Astrocyte of the cerebellum (primary cell): ENCODE results near the gene CD300LG.
"Not testable (repeated sequence)": the region's sequence is repeated elsewhere in the genome, so short reads cannot be mapped to it uniquely, and the experiment has no call there.

Experiments used
- DNase-seq: peaks from one replicate; pipeline ENCODE4 v3.0.0-alpha.2; 2011; ENCODE audit warnings: low read depth
- H3K4me3 ChIP-seq: 2 replicates; pipeline ENCODE4 v1.5.1; 2011; ENCODE audit warnings: mild to moderate bottlenecking, low read depth, low read length, moderate library complexity
- in situ Hi-C: cut with HindIII; loops from 2 replicates; pipeline ENCODE4 v1.10.0; 2017; ENCODE audit warnings: low sequenced_read_pairs
- TF ChIP-seq, protein P1 (sequence below): IDR thresholded peaks from 2 replicates; pipeline ENCODE4 v1.5.1; 2012; ENCODE audit warnings: low read length, low read depth, moderate library complexity, mild to moderate bottlenecking; ENCODE audit errors: missing control alignments

CD300LG gene

DNA sequence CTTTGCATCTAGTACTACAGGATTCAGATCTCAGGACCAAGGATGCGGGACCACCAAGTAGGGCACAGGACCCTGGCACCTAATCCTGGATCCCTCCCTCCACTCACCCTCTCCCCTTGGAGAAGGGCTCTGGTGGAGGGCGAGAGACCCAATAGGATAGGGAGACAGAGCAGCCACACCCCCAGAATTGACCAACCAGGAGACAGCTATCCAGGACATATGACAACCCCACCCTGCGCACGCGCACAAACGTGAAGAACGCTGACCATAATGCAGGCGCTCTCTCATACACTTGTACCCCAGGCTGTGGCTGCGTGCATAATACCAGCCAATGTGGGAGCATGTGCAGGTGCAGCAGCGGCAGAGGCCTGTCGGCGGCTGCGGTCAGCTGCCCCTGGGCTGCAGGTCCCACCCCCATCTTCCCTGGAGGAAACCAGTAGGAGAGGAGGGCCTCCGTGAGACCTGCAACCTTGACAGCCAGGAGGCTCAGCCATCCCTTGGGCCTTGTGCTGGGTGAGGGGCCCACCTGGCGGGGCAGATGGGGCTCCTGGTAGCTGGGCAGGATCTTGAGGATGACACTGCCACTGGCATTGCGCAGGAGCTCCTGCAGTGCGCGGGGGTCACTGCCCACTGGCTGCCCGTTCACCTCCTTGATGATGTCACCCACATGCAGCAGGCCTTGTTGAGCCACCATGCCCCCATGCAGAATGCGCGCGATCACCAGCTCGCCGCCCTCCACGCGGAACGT is 35.0 kb downstream of the CD300LG start:
- TF ChIP-seq, protein P1, sequence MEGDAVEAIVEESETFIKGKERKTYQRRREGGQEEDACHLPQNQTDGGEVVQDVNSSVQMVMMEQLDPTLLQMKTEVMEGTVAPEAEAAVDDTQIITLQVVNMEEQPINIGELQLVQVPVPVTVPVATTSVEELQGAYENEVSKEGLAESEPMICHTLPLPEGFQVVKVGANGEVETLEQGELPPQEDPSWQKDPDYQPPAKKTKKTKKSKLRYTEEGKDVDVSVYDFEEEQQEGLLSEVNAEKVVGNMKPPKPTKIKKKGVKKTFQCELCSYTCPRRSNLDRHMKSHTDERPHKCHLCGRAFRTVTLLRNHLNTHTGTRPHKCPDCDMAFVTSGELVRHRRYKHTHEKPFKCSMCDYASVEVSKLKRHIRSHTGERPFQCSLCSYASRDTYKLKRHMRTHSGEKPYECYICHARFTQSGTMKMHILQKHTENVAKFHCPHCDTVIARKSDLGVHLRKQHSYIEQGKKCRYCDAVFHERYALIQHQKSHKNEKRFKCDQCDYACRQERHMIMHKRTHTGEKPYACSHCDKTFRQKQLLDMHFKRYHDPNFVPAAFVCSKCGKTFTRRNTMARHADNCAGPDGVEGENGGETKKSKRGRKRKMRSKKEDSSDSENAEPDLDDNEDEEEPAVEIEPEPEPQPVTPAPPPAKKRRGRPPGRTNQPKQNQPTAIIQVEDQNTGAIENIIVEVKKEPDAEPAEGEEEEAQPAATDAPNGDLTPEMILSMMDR: no peak
- in situ Hi-C loops: no loop called here
- no peak overlapping the region for H3K4me3 ChIP-seq
- DNase-seq: no peak

DNA sequence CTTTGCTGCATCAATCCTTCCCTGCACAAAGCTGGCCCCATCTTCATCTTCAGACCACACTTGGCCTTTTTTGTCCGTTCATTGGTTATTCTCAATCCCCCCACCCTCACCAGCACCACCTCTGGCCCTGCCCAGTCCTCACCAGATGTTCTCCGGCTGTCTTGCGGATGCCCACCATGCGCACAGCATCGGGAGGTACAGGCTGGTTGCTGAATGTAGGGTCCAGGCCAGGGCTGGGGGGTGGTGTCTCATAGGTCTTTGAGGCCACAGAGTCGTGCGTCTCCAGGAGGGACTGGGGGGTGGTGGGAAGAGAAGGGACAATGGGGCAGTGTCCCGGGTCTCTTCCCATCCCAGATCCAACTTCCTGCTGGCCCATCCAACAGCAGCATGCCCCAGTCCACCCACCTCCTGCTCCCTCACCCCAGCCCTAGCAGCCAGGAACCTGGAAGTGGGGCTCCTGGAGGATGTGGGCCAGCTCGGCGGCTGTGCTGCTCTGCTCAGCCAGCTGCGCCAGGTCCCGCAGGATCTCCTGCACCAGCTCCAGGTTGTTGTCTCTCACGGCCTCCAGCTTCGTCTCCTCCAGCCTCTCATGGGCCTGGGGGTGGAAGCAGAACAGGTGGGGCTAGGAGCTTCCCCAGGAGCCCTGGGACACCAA is 35.9 kb downstream of the CD300LG start:
- in situ Hi-C loops: no loop called here
- no peak overlapping the region for H3K4me3 ChIP-seq
- no peak for DNase-seq
- TF ChIP-seq, protein P1: no peak

DNA sequence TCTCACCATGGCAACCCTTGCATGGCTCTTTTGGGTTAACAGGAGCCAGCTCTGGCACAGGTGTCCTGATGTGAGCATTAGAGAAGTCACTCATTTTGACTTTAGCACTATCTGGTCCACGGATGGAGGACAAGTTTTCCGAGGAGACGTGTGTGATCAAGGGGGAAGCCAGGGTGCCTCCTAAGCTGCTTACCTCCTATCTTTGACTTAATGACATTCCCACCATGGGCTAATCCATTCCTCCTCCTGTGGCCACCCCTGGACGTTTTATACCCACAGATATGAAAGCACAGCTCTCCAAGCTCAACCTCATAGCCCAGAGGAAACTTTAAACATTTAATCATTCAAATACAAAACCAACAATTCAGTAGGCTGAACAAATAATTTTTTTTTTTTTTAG is 41.6 kb downstream of the CD300LG start:
- DNase-seq: no peak
- in situ Hi-C loops: no loop called here
- no peak overlapping the region for H3K4me3 ChIP-seq
- TF ChIP-seq, protein P1: no peak

DNA sequence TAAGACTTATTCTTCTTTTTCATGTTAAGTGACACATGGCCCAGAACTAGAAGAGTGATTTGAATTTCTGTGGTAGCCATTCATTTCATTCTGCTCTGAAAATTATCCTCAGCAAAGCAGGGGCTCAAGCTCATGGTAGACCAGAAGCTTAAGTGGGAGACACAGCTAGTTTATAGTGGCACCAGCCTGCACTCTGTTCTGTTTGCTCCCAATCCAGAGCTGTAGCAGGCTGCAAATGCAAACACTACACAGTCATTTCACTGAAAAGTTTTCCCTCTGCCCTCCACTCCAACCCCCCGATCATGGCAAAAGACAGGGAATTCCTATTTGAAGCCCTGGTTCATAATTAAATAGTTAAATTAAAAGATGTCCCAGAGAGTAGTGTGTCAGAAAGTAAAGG is 43.3 kb downstream of the CD300LG start:
- no peak overlapping the region for H3K4me3 ChIP-seq
- TF ChIP-seq, protein P1: no peak
- in situ Hi-C loops: no loop called here
- DNase-seq: no peak

DNA sequence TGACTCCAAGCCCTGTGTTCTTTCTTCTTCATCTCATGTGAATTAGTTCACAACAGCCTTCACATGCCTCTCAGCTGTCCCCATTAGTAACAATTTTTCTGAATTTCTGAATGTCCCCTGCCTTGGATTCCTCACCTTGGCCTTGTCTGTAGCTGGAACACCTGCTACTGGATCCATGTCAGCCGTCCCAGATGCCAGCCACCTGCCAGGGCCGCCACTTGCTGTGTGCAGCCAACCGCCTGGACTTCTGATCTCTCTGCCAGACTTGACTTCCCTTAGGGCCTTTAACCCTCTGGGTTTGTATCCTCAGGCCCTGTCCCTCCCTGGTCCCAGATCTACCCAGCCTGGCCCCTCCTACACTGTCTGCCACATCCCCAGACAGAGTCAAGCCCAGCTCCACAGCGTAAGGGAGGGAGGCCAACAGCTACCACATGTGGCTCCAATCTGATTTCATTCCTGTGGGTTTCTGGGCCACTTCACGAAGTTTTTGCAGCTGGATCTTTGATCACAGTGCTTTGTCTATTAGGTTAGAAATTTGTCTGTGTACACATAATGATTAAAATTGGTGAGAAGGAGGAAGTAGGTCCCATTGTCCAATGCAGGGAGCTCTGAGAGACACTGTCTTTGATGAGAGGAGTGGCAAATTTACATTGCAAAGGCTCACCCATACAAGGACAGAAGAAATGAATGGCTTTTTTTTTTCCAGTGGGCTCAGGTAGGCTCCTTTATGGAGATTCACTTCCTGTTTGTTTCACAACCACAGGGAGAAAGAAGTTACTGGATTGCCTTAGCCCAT is 45.1 kb downstream of the CD300LG start:
- H3K4me3 ChIP-seq: no peak overlapping the region
- TF ChIP-seq, protein P1: no peak
- in situ Hi-C loops: no loop called here
- no peak for DNase-seq

DNA sequence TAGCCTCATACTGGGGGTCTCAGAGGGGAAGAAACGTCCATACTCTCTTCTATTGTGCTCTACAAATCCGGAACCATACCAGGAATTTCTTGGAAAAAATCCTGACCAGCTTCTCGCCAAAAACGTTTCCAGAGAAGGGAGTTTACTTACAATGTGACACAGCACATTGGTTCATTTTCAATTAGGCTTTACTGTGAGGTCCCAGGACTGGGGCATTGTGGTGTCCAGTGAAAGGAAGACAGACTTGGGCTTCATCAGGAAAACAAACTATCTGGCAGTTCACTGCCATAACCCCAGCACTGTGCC is 45.6 kb downstream of the CD300LG start:
- peak; percentile 12 for DNase-seq
- TF ChIP-seq, protein P1: no peak
- in situ Hi-C loops: no loop called here
- no peak overlapping the region for H3K4me3 ChIP-seq

DNA sequence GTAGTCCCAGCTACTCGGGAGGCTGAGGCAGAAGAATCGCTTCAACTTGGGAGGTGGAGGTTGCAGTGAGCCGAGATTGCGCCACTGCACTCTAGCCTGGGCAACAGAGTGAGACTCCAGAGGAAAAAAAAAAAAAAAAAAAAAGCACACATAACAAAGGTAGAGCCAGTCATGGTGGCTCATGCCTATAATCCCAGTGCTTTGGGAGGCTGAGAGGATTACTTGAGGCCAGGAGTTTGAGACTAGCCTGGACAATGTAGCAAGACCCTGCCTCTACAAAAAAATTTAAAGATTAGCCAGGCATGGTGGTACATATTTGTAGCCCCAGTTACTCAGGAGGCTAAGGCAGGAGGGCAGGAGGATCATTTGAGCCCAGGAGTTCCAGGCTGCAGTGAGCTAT is 47.5 kb downstream of the CD300LG start:
- DNase-seq, H3K4me3 ChIP-seq, in situ Hi-C loops: not testable (repeated sequence)
